Colonic mucosa (tissue), 4 donors: ENCODE data around the gene TAGLN2. TPM values are rescaled to one million over a fixed set of nuclear protein-coding genes. Genes with fewer than 3 reads are reported as not detected.

Experiments
- DNase-seq: peaks from one replicate; pipeline ENCODE4 v3.0.0-alpha.2; 2020
- H3K27ac ChIP-seq: fragments of 200-600 bp; one replicate; pipeline ENCODE4 v1.8.0; 2021
- H3K27me3 ChIP-seq: fragments of 200-600 bp; one replicate; pipeline ENCODE4 v1.8.0; 2021
- H3K36me3 ChIP-seq: fragments of 200-600 bp; one replicate; pipeline ENCODE4 v1.8.0; 2021
- H3K4me1 ChIP-seq: fragments of 200-600 bp; one replicate; pipeline ENCODE4 v1.8.0; 2021; ENCODE audit warnings: mild to moderate bottlenecking
- H3K4me3 ChIP-seq: fragments of 200-600 bp; one replicate; pipeline ENCODE4 v1.8.0; 2021
- H3K9ac ChIP-seq, 2 donors: one replicate each; pipeline ENCODE4 v1.7.0; 2013; ENCODE audit warnings: control low read depth in 2 of 2, low read depth in 2 of 2, low read length in 2 of 2
- H3K9me3 ChIP-seq: fragments of 200-600 bp; one replicate; pipeline ENCODE4 v1.8.0; 2021
- intact Hi-C: fragments of 100-400 bp; cut with DNase I; formaldehyde crosslinking; loops from one replicate; pipeline ENCODE4 v1.14.1; 2022
- total RNA-seq, 2 donors: library from RNA; stranded (reverse); fragmentation: NEBNext Ultra II Directional in 1 of 2; extraction: Animal tissue kit (Norgen Biotek cat#: 25700) in 1 of 2; gene quantifications; one replicate each; pipeline ENCODE4 v1.2.1, GENCODE V29; 2021
- TF ChIP-seq, protein P1 (sequence below): fragments of 200-600 bp; IDR thresholded peaks from one replicate; pipeline ENCODE4 v1.8.0; 2022; ENCODE audit warnings: antibody characterized with exemption, mild to moderate bottlenecking
- donor health status: healthy.
- donor health status: DM: no; HTN: no; CAD: no.
- donor health status: DM: no; HTN: no; CAD: no.

Gene TAGLN2
- total RNA-seq, 2 donors from 2014 or later, result 354 to 515 TPM

DNA sequence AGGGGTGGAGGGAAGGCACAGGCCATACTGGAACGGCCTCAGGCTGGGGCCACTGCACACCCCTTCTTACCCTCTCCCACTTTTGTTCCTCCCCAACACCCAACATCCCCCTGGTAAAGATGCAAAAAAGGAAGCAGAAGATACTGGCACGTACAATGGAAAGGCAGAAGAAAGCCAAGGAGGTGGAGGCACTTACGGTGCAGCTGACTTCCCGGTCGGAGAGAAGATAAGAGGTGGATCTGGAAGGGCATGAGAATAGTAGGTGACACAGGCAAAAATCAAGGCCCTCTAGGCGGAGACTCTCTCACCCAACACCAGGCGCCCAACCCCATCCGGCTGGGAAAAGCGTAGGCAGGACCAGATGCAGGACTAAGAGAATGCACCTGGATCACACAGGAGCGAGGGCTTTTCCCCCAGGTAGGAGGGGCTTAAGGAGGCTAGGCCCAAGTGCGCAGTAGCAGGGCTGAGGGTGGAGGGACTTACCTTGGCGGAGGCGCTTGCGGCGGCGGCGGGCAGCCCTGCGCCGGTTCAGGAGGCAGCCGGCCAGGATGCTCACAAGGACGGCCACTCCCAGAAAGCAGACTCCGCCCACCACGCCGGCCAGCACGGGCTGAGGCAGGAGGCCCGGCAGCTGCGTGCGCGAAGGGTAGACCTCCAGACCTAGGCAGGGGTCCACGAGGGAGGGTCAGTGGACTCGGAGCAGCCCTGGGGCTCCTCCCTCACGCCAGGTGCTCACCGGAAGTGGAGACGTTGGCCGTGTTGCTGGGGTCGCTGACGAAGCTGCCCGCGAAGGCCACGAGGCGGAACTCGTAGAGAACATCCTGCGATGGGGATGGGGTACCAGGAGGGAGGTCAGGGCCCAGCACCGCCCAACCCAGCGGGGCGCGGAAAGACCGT is 4.1 kb upstream of the TAGLN2 start:
- Histone ChIP-seq H3K36me3 (no peaks in the 10 kb centered on the region), H3K27me3 (no peaks in the 10 kb centered on the region), H3K9ac (no peak overlapping the region), H3K4me3 (no peak overlapping the region), H3K9me3 (no peaks in the 10 kb centered on the region), H3K27ac (no peak overlapping the region), H3K4me1 (no peaks in the 10 kb centered on the region)
- intact Hi-C loops, result no loop called here
- TF ChIP-seq, protein P1, sequence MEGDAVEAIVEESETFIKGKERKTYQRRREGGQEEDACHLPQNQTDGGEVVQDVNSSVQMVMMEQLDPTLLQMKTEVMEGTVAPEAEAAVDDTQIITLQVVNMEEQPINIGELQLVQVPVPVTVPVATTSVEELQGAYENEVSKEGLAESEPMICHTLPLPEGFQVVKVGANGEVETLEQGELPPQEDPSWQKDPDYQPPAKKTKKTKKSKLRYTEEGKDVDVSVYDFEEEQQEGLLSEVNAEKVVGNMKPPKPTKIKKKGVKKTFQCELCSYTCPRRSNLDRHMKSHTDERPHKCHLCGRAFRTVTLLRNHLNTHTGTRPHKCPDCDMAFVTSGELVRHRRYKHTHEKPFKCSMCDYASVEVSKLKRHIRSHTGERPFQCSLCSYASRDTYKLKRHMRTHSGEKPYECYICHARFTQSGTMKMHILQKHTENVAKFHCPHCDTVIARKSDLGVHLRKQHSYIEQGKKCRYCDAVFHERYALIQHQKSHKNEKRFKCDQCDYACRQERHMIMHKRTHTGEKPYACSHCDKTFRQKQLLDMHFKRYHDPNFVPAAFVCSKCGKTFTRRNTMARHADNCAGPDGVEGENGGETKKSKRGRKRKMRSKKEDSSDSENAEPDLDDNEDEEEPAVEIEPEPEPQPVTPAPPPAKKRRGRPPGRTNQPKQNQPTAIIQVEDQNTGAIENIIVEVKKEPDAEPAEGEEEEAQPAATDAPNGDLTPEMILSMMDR, result no peak
- no peak for DNase-seq

DNA sequence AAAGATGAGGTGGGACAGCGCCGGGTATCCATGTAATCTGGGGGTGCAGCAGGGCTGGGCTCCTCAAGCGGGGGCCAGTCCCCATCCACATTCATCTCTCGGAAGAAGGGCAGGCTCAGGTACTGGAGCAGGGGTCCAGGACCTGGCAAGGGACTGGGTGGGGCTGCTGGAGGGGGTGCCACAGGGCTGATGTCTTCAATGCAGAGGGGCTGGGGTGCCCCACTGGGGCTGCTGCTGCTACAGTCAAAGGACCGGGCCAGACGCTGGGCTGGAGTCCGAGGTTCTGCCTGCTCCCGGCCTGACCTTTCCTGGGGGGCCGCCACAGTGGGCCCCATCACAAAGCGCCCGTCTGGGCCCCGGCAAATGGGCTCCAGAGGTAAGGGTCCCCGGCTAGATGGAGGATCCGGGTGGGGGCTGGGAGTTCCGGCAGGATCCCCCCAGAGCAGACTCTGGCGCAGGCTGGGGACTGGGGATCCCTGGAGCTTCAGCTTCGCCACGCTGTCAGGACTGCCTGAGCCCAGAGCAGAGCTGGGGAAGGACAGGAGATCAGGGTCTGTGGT is 3.3 kb upstream of the TAGLN2 start:
- no peaks in the 10 kb centered on the region for H3K27me3 ChIP-seq
- no peaks in the 10 kb centered on the region for H3K36me3 ChIP-seq
- no peaks in the 10 kb centered on the region for H3K4me1 ChIP-seq
- H3K9ac ChIP-seq, result no peak overlapping the region
- intact Hi-C loops, result no loop called here
- no peak overlapping the region for H3K4me3 ChIP-seq
- H3K27ac ChIP-seq, result no peak overlapping the region
- H3K9me3 ChIP-seq, result no peaks in the 10 kb centered on the region
- DNase-seq, result no peak
- TF ChIP-seq, protein P1, result no peak

DNA sequence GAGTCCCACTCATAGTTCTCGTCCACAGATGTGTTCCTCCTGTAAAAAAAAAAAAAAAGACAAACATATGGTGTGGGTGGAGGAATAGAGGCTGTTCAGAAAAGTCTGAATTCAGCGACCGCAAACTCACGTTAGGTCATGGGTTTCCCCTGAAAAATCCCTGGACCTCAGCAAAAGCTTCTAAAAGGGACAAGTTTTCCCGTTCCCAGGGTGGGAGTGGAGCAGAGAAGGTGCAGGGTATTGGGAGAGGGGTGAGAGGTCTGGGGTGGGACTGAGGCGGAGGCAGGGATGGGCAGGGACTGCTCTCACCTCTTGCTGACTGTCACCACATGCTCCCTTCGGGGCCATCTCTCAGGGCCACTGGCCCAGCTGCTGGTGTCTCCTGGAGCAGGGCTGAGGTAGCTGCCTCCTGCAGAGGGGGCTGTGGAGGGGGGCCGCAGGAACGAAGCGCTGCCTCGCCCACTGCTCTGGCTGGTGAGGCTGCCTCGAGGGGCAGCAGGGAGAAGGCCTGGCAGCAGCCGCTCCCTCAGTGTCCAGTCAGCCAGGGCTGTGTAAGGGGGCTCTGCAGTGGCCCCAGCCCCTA is 2.6 kb upstream of the TAGLN2 start:
- H3K4me1 ChIP-seq, result no peaks in the 10 kb centered on the region
- H3K36me3 ChIP-seq, result no peaks in the 10 kb centered on the region
- no peak for DNase-seq
- H3K27me3 ChIP-seq, result no peaks in the 10 kb centered on the region
- no peaks in the 10 kb centered on the region for H3K9me3 ChIP-seq
- H3K9ac ChIP-seq, result no peak overlapping the region
- no peak overlapping the region for H3K4me3 ChIP-seq
- TF ChIP-seq, protein P1, result no peak
- H3K27ac ChIP-seq, result no peak overlapping the region
- intact Hi-C loops, result no loop called here

DNA sequence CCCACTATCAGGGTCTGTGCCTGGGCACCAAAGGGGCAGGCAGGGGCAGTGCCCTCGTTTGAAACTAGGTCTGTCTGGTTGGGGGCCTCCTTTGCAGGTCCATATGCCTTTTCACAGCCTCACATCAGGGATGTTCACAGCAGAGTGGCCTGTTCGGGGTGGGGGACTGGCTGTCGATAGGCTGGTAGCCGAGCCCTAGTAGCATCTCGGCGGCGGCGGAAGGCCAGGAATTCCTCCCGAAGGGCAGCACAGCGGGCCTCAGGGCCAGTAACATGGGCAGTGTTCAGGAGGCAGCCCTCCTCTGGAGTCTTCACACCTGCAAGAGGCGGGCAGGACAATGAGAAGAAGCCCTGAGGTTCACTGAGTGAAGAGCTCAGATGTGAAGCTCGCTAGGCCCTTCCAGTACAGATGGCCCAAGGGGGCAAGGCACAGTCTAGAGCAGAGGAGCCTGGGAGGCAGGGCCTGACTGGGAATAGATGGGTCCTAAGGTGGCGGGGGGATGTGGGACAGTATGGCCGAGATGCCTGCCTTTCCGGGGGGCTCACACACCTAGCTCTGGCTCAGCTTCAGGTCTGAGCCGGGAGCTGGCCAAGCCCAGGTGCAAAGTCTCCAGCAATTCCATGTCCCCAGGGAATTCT is 2.0 kb upstream of the TAGLN2 start:
- H3K27me3 ChIP-seq, result no peaks in the 10 kb centered on the region
- no peaks in the 10 kb centered on the region for H3K36me3 ChIP-seq
- H3K27ac ChIP-seq, result no peak overlapping the region
- no peak overlapping the region for H3K9ac ChIP-seq
- no peaks in the 10 kb centered on the region for H3K9me3 ChIP-seq
- H3K4me1 ChIP-seq, result no peaks in the 10 kb centered on the region
- no peak overlapping the region for H3K4me3 ChIP-seq
- DNase-seq, result no peak
- intact Hi-C loops, result no loop called here
- TF ChIP-seq, protein P1, result no peak

DNA sequence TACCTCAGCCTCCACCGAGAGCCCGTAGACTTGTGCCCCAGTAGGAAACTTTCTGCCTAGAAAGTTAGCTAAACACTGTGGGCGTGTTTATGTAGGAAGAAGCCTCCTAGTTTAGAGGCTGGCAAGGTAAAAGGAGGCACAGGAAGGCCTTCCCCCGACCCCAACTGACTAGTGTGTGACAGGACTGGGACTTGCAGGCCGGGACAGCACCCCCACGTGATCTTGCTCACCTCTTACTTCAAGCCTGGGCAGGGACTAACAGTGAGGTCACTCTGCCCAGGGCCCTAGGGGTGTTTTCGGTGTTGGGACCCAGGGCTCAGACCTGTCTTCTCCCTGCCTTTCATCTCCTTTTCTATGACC is 392 bp upstream of the TAGLN2 start:
- H3K36me3 ChIP-seq, result no peaks in the 10 kb centered on the region

More for the DNA sequence above, 392 bp upstream of the TAGLN2 start:
- Histone ChIP-seq H3K27ac (peak overlapping the region; percentile 92), H3K9me3 (no peaks in the 10 kb centered on the region), H3K4me1 (no peaks in the 10 kb centered on the region), H3K27me3 (no peaks in the 10 kb centered on the region), H3K4me3 (peak overlapping the region; percentile 68), H3K9ac (peak overlapping the region; percentile 99)
- intact Hi-C loops, result no loop called here
- no peak for DNase-seq
- TF ChIP-seq, protein P1, result no peak
